ENCODE data around the gene IDH3A.

DNA sequence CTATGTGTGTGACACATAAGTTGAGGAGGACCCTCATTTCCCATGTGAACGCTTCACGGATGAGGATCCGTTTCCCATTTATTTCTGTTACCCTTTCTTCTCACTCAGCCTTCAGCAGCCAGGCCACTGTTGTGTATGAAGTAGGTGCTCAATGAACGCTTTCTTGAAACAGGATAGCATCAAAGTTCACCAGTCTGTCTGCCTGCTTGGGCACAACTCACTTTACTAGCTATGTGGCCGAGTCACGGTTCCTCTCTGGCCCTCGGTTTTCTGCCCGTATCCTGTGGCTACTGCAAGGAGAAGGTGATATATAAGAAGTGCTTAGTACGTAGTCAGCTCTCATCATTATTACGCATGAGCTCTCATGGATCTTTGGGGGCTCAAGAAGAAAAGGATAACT, 62.8 kb downstream of the IDH3A start:
- TF ChIP-seq ZBTB7A (IDR thresholded peaks at IDR 0.05; ENCODE audit: borderline replicate concordance, control insufficient read depth, low read depth, low read length) (no peak), BMI1 (IDR thresholded peaks at IDR 0.05; ENCODE audit: low read length) (no peak), POLR2A (conservative IDR thresholded peaks at IDR 0.05) (no peak), E2F3 (CRISPR knock-in tag; IDR thresholded peaks at IDR 0.05) (no peak), PTTG1 (tag; IDR thresholded peaks at IDR 0.05; ENCODE audit: low read depth) (no peak)
- TF ChIP-seq, protein P1, sequence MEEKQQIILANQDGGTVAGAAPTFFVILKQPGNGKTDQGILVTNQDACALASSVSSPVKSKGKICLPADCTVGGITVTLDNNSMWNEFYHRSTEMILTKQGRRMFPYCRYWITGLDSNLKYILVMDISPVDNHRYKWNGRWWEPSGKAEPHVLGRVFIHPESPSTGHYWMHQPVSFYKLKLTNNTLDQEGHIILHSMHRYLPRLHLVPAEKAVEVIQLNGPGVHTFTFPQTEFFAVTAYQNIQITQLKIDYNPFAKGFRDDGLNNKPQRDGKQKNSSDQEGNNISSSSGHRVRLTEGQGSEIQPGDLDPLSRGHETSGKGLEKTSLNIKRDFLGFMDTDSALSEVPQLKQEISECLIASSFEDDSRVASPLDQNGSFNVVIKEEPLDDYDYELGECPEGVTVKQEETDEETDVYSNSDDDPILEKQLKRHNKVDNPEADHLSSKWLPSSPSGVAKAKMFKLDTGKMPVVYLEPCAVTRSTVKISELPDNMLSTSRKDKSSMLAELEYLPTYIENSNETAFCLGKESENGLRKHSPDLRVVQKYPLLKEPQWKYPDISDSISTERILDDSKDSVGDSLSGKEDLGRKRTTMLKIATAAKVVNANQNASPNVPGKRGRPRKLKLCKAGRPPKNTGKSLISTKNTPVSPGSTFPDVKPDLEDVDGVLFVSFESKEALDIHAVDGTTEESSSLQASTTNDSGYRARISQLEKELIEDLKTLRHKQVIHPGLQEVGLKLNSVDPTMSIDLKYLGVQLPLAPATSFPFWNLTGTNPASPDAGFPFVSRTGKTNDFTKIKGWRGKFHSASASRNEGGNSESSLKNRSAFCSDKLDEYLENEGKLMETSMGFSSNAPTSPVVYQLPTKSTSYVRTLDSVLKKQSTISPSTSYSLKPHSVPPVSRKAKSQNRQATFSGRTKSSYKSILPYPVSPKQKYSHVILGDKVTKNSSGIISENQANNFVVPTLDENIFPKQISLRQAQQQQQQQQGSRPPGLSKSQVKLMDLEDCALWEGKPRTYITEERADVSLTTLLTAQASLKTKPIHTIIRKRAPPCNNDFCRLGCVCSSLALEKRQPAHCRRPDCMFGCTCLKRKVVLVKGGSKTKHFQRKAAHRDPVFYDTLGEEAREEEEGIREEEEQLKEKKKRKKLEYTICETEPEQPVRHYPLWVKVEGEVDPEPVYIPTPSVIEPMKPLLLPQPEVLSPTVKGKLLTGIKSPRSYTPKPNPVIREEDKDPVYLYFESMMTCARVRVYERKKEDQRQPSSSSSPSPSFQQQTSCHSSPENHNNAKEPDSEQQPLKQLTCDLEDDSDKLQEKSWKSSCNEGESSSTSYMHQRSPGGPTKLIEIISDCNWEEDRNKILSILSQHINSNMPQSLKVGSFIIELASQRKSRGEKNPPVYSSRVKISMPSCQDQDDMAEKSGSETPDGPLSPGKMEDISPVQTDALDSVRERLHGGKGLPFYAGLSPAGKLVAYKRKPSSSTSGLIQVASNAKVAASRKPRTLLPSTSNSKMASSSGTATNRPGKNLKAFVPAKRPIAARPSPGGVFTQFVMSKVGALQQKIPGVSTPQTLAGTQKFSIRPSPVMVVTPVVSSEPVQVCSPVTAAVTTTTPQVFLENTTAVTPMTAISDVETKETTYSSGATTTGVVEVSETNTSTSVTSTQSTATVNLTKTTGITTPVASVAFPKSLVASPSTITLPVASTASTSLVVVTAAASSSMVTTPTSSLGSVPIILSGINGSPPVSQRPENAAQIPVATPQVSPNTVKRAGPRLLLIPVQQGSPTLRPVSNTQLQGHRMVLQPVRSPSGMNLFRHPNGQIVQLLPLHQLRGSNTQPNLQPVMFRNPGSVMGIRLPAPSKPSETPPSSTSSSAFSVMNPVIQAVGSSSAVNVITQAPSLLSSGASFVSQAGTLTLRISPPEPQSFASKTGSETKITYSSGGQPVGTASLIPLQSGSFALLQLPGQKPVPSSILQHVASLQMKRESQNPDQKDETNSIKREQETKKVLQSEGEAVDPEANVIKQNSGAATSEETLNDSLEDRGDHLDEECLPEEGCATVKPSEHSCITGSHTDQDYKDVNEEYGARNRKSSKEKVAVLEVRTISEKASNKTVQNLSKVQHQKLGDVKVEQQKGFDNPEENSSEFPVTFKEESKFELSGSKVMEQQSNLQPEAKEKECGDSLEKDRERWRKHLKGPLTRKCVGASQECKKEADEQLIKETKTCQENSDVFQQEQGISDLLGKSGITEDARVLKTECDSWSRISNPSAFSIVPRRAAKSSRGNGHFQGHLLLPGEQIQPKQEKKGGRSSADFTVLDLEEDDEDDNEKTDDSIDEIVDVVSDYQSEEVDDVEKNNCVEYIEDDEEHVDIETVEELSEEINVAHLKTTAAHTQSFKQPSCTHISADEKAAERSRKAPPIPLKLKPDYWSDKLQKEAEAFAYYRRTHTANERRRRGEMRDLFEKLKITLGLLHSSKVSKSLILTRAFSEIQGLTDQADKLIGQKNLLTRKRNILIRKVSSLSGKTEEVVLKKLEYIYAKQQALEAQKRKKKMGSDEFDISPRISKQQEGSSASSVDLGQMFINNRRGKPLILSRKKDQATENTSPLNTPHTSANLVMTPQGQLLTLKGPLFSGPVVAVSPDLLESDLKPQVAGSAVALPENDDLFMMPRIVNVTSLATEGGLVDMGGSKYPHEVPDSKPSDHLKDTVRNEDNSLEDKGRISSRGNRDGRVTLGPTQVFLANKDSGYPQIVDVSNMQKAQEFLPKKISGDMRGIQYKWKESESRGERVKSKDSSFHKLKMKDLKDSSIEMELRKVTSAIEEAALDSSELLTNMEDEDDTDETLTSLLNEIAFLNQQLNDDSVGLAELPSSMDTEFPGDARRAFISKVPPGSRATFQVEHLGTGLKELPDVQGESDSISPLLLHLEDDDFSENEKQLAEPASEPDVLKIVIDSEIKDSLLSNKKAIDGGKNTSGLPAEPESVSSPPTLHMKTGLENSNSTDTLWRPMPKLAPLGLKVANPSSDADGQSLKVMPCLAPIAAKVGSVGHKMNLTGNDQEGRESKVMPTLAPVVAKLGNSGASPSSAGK (IDR thresholded peaks at IDR 0.05): no peak
- TF ChIP-seq, protein P2, sequence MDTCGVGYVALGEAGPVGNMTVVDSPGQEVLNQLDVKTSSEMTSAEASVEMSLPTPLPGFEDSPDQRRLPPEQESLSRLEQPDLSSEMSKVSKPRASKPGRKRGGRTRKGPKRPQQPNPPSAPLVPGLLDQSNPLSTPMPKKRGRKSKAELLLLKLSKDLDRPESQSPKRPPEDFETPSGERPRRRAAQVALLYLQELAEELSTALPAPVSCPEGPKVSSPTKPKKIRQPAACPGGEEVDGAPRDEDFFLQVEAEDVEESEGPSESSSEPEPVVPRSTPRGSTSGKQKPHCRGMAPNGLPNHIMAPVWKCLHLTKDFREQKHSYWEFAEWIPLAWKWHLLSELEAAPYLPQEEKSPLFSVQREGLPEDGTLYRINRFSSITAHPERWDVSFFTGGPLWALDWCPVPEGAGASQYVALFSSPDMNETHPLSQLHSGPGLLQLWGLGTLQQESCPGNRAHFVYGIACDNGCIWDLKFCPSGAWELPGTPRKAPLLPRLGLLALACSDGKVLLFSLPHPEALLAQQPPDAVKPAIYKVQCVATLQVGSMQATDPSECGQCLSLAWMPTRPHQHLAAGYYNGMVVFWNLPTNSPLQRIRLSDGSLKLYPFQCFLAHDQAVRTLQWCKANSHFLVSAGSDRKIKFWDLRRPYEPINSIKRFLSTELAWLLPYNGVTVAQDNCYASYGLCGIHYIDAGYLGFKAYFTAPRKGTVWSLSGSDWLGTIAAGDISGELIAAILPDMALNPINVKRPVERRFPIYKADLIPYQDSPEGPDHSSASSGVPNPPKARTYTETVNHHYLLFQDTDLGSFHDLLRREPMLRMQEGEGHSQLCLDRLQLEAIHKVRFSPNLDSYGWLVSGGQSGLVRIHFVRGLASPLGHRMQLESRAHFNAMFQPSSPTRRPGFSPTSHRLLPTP (IDR thresholded peaks at IDR 0.05; ENCODE audit: borderline replicate concordance, extremely low read depth, insufficient read length): no peak
